Raji (cell line): Measurements from ENCODE around the gene NCOA5.

Source experiments
- POLR2A ChIP-seq: IDR thresholded peaks from 2 replicates; pipeline ENCODE4 v1.6.1; 2011; ENCODE audit warnings: low read depth, low read length, control low read depth; ENCODE audit not compliant: insufficient read depth

The NCOA5 gene

DNA sequence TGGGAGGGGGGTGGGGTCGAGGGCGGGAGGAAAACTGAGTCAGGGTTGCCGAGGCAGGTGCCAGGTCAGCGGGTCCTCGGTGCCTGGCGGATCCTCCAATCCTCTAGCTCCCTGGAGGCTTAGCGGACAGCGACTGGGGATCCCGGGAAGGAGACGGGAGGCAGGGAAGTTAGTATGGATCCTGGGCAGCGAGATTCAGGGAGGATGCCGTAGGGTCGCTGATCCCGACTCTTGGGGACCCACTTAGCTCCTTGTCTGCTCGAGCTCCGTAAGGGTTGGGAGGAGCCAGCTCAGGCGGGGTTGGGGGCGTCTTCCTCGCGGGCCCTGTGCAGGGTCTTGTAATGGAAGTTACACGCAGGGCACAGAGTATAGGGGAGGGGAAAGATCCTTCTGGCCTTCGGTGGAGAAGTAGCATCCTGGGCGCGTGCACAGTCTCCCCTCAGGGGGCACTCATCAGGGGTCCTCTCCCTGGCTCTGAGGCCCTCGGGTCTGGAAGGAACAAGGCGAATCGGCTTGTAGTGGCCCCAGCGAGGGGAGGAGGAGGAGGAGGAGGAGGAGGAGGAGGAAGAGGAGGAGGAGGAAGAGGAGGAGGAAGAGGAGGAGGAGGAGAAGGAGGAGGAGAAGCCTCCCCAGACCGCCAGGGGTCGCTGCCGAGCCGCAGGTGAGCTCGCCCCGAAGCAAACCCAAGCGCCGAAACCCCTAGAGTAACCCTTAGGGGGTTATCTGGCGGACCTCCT, 67.2 kb downstream of the NCOA5 start:
- TF ChIP-seq POLR2A = no peak

DNA sequence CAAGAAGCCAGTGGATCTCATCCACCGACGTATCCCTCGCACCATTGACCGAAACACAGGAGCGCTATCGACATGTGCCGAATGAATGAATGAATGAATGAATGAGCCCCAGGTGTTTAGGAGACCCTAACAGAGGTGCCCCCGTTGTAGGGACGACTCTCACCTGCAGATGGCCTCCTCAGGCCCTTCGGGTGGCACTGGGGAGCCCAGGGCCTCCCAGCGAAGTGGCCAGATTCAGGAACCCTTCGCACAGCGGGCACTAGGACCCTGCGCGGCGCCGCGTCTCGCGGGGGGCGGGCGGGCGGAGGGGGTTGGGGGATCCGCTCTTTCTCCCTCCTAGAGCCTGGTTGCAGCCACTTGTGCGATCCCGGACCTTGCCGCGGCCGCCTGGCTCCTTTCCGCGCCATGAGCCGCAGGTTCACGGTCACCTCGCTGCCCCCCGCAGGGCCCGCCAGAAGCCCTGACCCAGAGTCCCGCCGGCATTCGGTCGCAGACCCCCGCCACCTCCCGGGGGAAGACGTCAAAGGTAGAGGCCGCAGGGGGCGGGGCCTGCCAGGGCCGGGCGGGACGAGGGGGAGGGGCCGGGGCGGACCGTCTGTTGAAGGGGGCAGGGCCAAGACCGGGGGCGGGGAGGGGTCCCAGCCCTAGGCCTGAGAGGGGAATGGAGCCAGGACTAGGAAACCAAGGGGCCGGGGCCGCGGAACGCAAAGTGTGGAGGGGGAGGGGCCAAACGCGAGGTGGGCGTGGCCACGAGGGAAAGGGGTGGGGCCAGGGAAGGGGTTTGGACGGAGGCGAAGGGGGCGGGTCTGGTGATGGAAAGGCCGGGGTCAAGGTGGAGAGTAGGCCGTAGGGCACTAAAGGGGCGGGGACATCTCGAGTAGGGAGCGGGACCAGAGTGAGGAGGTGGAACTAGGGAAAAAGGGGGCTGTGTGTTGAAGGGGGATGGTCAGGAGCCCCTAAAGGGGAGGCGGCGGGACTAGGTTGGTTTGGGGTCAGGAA, 68.1 kb downstream of the NCOA5 start:
- TF ChIP-seq POLR2A = no peak

DNA sequence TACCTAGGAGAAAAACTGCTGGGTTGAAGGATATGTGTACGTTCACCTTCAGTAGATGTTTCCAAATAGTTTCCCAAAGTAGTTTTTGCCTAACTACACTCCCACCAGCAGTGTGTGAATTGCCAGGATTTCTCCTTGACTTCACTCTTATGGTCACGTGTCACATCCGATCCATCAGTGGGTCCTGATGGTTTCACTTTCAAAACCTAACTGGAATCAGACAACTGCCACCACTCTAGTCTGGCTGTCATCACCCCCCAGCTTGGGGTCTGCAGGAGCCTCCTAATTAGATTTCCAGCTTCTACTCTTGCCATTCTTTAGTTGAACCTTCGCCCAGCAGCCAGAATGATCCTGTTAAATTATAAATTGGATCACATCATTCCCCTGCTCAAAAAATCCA, 69.2 kb downstream of the NCOA5 start:
- no peak for TF ChIP-seq POLR2A

DNA sequence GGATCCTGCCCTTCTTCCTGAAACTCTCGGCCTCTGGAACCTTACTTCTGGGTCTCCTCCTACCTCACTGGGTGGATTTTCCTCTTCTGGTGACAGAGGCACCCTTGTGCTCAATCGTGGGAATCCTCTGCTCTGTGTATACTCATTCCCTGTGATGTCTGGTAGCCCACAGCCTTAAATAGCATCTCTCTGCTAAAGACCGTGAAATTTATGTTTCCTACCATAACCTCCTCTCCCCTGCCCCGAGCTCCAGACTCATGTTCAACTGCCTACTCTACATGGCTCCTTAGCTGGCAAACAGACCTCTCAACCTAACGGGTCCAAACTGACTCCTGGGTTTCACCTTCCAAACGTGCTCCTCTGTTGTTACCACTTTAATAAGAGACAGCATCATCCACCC, 71.2 kb downstream of the NCOA5 start:
- TF ChIP-seq POLR2A = no peak

DNA sequence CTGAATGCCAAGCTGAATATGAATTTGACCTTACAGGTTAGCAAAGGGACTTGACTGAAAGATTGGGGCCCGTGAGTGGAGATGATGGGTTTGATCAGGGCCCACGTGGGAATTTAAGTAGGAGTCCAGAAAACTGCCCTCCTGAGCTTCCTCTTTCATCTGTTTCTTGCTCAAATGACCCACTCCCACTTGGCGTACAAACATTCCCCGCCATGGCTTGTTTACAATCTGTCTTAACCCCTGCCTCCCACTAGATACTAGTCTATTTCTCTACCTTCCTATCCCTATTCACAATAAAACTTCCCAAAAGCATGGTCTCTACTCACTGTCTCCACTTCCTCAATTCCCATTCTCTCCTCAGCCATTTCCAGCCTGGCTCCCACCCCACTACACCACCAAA, 71.7 kb downstream of the NCOA5 start:
- no peak for TF ChIP-seq POLR2A

DNA sequence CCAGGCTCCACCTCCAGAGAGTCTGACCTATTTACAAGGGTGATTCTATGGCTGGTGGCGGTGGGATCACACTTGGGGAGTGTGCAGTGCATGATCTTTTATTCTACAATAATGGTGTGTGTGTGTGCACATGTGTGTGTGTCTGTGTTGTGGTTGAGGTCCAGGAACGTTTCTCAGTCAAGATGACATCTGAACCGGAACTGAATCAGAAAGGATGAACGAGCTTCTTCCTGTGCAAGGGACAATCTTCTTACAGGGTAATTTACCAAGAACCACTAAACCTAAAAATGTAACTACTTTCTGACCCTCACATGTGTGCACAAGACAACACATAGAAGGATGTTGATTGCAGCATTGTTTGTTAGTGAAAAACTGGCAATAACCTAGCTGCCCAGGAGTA, 72.5 kb downstream of the NCOA5 start:
- no peak for TF ChIP-seq POLR2A

DNA sequence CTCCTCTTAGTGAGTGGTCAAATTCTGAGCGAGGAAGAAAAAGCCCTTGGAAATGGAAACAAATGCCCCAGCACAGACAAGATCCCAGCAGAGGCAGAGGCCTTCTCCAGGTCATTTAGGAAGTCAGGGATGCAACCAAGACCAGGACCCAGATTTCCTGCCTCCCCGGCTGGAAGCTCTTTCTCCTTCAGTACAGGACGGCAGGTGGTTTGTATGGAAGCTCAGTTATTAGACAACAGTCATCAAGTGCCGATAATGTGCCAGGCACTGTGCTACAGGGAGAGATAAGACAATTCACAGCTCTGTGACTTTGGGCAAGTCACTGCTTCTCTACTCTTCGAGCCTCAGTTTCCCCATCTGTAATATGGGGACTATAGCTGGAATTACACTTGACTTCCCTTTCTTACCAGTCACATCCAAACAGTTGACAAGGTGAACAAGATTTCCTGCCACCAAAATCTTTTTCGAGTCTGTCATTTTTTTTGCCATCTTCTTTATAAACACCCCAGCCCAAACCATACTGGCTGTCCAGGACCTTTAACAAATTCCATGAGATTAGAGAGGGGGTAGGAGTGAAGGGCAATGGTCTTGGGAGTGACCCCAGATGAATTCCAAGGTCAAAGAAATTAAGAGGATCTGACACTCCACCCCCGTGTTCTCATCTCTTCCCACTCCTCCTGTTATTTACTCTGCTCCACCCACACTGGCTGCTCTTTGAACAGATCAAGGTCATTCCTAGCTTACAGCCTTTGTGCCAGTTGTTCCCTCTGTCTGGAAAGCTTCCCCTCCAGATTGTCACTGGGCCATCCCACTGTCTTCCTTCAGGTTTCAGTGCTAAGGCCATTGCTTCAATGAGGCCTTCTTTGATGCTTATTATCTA, 75.0 kb downstream of the NCOA5 start:
- no peak for TF ChIP-seq POLR2A

DNA sequence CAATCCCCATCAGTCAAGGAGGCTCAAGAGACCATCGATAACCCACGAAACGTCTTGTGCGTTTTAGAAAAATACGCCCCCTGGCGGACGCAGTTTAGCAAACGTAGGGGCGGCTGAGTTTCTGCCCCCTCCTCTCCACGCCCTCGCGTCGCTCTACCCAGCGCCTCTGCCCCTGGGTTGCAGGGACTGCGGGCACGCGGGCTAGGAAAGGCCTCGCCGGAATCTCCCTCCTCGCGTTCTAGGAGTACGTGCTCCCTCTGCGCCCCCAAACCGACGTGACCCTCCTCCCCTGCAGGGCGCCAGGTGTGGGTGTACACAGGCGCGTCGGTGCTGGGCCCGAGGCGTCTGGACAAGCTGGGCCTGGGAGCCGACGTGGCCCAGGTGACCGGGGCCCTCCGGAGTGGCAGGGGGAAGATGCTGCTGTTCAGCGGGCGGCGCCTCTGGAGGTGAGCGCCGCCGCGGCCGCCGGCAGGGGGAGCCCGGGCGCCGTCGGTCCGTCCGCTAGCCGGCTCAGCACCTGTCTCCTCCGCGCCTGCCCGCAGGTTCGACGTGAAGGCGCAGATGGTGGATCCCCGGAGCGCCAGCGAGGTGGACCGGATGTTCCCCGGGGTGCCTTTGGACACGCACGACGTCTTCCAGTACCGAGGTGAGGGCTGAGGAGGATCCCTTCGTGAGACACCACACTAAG, 75.8 kb downstream of the NCOA5 start:
- no peak for TF ChIP-seq POLR2A

DNA sequence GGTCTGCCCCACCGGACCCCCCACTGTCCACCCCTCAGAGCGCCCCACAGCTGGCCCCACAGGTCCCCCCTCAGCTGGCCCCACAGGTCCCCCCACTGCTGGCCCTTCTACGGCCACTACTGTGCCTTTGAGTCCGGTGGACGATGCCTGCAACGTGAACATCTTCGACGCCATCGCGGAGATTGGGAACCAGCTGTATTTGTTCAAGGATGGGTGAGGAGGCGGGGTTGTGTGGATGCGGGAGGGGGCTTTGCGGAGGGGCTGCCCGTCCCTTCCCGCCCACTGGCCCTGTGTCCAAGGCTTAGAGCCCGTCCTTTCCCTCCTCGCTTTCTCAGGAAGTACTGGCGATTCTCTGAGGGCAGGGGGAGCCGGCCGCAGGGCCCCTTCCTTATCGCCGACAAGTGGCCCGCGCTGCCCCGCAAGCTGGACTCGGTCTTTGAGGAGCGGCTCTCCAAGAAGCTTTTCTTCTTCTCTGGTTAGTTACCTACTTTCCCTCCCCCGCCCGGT, 76.4 kb downstream of the NCOA5 start:
- TF ChIP-seq POLR2A = no peak

DNA sequence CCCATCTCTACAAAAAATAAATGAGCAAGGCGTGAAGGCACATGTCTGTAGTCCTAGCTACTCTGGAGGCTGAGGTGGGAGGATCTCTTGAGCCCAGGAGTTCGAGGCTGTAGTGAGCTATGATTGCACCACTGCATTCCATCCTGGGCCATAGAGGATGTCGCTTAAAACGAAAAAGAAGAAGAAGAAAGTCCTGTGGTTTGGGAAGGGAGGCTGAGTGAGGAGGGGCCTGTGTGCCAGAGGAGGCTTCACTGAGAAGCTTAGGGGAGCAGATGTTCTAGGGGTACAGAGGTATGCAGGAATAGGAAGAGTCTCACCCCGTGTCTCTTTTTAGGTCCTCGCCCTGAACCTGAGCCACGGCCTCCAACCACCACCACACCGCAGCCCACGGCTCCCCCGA, 76.8 kb downstream of the NCOA5 start:
- no peak for TF ChIP-seq POLR2A

DNA sequence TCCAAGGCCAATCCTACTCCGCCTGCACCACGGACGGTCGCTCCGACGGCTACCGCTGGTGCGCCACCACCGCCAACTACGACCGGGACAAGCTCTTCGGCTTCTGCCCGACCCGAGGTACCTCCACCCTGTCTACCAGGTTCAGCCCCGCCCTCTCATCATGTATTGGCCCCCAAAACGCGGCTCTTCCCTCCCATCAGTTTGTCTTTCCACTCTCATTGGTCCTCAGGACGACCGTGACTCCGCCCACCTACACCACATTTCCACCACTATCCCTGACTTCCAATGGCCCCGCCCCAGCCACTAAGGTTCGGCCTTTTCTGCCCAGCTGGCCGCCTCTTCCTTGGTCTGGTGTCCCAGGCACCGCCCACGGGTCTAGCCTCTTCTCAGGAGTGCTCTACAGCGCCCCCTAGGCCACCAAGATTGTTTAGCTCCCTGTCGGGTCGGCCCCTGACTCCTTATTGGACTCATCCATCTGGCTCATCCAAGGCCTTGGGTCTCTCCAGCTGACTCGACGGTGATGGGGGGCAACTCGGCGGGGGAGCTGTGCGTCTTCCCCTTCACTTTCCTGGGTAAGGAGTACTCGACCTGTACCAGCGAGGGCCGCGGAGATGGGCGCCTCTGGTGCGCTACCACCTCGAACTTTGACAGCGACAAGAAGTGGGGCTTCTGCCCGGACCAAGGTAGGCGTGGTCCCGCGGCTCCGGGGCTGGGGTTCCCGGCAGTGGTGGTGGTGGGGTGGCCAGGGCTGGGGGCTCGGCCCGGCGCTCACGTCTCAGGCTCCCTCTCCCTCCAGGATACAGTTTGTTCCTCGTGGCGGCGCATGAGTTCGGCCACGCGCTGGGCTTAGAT, 77.9 kb downstream of the NCOA5 start:
- no peak for TF ChIP-seq POLR2A
